GM18520 (cell line): Measurements from ENCODE around the gene SLC6A19.

Experiments
- ATAC-seq: cut with Tn5 transposase; IDR thresholded peaks from one replicate; pipeline ENCODE4 v1.9.1; 2021; ENCODE audit not compliant: unreplicated experiment

Gene SLC6A19

DNA sequence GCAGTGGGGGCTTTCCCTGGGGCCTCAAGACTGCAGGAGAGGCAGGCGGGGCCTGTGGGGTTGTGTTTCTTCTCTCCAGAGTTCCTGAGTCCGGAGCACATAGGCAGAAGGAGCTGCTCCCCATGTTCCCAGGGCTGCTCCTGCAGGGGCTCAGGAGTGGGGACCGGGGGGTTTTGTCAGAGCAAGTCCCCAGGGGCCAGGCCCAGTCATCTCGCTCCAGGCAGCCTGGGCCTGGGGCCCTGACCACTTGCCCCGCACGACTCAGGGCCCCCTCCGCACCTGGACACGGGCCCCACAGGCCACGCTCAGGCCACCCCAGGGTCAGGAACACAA lies 22.0 kb upstream of the SLC6A19 start:
- ATAC-seq: no peak

DNA sequence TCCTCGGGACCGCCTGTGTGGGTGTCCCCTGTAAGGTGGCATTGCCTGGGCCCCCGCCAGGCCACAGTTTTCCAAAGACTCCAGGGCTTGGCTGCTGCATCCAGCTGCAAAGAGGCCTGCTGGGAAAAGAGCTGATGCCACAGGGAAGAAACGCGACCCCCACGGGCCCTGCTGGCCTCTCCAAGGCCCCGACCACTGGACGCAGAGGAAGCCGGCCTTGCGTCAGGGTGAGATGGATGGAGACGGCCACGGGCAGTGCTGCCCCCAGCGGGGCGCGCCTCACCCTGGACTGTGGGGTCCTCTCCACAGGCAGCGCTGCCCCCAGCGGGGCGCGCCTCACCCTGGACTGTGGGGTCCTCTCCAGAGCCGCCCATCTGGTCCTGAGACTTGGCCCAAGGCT lies 21.3 kb upstream of the SLC6A19 start:
- ATAC-seq: no peak

DNA sequence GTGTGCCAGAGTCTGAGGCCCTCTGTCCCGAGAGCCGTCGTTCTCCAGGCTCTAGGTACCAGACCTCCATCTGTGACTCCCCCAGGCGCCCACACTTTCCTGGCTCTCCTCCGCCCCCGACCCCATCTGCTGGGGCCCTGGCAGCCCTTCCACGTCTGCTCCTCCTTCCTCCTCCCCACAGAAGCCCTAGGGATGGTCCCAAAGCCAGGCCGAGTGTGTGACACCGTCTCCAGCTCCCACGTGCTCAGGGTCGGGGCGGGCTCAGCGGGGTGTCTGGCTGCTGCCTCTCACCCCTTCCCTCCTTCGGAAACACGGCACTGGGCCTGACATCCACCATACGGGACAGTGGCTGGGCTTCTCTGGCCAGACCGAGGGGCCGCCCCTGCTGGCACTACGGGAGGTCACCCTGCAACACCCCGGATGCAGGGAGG lies 20.5 kb upstream of the SLC6A19 start:
- no peak for ATAC-seq

DNA sequence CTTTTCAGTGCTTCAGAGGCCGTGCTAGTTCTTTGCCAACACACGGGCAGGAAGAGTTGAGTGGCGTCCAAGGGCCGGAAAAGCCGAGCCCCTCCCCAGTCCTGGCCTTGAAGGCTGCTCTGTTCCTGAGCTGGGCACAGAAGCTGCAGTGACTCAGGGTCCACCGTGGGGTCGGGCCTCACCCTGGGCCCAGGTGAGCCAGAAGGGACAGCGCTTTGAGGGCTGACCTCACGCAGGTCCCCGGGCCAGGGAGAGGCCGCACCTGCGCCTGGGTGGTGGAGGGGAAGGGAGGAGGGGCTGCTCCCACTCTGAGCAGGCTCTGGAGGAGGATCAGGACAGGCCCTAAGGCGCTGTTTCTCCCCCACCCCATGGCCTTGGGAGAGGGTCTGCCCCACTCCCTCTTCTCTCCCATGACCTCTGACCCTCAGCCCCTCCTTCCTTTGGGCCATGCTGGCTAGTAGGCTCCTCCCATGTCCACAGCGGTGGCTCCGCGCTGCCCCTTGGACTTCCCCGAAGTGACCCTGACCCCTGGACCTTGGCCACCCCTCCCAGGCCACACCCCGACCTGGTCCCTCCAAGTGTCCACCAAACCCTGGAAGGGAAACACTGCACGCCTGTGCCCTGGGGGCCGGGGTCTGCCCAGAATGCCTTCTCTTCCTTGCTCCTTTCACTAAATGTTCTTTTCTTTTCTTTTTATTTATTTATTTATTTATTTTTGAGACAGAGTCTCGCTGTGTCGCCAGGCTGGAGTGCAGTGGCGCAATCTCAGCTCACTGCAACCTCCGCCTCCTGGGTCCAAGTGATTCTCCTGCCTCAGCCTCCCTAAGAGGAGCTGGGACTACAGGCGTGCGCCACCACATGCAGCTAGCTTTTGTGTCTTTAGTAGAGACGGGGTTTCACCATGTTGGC lies 19.7 kb upstream of the SLC6A19 start:
- ATAC-seq: no peak

DNA sequence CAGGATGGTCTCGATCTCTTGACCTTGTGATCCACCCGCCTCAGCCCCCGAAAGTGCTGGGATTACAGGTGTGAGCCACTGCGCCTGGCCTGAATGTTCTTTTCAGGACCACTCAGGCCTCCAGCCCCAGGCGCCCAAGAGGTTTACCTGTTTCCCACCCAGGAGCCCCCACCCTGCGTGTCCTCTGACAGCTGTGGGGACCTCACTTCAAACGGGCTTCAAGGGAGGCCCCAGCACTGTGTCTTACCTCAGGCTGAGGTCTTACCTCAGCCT lies 19.1 kb upstream of the SLC6A19 start:
- ATAC-seq: no peak

DNA sequence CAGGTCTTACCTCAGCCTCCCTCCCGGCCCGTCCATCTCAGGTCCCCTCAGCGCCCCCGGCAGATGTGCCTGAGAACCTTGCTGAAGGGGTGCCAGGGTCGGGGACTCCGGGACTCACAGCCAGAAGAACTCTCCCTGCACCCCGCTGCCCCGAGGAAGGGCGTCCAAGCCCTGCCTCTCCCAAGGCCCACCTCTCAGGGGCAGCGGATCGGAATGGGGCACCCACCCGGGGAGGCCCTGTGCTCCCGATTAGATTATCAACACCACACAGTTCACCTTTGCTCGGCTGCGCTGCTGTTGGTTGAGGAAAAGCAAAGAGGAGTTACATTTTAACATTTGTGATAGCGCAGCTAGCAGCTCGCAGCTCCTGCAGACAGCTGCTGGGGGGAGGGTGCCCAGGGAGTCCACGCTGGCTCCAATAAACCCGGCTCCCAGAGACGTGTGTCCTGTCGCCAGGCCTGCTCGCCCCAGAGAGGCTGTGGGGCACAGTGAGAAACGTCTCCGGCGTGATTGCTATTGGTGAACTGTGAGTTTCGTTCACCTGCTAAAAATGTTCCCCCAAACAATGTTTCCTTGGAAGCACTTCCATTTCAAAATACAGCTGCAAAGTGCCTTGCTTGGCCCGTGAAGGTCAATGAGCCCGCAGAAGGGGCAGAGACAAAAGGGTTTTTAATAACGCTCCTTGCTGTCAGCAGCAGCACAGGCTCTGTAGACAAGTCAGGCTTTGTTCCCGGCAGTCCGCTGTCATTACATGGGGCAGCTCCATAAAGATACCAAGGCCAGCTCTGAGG lies 18.6 kb upstream of the SLC6A19 start:
- ATAC-seq: no peak

DNA sequence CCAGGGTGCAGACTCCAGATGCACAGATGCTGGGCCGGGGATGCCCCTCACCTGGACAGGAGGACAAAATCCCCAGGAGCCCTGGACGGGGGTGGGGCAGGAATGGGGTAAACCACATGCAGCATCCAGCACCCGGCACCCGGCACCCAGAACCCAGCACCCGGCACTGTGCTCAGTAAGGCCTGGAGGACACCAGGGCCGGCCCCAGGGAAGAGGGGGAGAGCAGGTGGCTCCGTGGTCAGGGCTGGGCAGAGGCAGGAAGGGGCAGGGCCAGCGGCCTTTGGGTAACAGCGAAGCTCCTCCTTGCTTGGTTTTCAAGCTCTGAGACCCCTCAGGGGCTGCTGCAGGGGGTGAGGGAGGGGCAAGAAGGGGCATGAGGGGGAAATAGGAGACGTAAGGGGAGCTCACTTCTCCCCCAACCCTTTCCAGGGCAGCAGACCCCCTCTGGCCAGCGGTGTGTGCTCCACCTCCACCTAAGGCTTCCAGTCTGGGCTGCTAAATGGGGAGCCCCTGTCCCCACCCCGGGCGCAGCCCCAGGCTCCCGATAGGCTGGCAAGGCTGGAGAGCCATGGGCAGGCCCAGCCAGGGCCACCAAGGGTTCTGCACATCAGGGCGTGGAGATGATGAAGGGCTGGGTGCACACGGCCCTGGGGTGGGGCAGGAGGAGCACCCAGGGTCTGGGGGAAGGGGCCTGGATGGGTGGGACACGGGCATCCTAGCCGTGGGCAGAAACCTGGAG lies 17.8 kb upstream of the SLC6A19 start:
- no peak for ATAC-seq

DNA sequence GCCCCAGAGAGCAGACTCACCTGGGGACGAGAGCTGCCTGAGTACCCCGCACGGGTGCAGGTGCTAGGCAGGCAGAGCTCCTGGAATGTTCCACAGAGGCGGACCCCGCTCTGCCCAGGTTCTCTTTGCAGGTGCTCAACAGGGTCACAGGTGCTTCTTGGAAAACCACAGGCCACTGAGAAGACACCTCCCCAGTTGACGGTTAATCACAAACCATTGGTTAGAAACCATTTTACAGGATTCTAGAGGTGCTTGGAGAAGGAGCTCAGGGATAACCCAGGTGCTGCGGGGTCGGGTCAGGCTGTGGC lies 17.3 kb upstream of the SLC6A19 start:
- ATAC-seq: no peak

DNA sequence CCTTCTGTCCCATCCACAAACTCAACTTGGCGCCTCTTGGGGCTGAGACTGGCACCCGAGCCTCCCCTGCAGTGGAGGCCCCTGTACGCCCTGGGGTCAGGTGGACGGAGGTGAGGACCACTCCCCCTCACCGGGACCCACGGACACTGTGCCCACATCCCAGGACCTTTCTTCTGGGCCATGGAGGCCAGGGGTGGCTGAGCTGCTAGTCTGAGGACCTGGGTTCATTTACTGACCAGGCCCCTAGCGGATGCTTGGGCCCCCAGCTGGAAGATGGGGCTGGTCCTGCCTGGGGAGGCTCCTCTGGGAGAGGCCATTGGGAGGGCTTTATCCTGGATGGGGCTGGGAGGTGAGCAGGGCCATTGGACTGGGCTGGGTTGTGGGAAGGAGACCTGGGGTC lies 16.9 kb upstream of the SLC6A19 start:
- ATAC-seq: no peak

DNA sequence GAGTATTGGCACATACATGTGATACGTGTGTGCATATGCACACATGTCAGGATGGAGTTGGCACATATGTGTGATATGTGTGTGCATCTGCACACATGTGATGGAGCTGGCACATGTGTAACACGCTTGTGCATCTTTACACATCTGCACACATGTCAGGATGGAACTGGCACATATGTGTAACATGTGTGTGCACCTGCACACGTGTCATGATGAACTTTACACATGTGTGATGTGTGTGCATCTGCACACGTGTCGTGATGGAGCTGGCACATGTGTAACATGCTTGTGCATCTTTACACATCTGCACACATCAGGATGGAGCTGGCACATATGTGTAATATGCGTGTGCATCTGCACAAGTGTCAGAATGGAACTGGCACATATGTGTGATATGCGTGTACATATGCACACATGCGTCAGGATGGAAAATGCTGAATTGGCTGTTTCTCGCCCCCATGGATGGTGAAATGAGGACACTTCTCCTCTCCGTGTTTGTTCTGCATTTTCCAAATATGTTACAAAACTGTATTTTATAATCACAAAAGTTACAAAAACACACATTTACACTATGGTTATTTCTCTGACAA lies 16.3 kb upstream of the SLC6A19 start:
- no peak for ATAC-seq

DNA sequence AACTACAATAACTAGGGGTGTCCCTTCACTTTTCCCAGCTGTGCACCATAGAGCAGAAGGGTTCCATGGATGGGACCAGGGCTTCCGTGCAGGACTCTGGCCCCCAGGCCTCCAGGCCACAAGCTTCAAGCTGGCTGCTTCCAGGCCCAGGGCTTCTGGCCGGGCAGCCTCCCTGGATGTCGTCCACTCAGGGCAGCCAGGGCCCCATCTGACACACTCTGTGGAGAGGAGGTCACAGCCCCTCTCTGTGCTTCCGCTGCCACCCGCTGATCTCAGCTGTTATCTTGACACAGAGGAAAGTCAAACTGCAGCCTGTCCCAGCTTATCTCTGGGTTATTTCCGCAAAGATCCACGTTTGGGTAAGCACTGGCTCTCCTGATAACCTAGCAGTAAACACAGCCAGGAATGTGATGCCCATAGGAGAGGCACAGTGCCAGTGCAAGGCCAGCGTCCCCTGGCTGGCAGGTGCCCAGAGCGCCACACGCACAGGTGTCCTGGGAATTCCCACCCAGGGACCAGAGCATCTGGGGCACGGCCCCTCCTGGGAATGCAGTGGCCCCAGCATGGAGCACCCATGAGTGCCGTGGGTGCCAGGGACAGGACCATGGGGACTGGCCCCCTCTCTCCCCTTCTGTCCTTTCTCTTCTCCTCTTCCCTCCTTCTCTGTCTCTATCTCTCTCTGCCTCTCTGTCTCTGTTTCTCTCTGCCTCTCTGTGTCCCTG lies 15.6 kb upstream of the SLC6A19 start:
- no peak for ATAC-seq

DNA sequence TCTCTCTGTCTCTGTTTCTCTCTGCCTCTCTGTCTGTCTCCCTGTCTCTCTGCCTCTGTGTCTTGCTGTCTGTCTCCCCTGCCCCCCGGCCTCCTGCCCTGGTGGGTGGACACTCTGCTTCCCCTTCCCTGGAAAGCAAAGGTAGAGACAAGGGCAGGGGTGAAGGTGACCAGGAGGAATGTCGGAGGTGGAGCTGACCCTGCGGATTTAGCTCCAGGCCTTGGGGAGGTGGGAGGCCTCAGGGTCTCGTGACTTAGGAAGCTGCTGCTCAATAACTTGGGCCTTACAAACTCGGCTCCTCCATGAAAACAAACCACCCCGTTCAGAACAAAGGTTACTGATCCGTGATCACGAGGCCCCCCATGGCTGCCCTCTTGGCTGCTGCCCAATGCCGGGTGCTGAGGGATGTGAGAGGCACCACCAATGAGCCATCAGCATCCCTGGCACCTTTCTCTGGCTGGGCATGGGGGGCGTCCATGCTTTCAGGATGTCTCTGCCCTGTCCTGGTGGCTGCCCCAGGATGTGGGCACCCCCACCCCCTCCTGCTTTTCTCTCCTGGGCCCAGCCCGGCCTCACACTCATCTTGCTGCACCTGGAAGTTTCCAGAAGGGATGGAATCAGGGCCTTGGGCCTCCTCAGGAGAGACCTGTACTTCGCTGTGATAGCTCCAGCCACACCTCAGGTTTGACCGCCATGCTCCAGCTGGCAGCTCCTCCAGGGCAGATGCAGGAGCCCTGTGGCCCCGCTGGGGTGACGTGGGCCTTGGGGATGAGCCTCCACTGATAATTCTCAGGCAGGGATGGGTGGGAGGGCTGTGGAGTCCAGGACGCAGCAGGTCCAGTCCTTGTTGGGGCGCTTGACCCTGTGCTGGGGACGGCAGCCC lies 14.8 kb upstream of the SLC6A19 start:
- ATAC-seq: no peak

DNA sequence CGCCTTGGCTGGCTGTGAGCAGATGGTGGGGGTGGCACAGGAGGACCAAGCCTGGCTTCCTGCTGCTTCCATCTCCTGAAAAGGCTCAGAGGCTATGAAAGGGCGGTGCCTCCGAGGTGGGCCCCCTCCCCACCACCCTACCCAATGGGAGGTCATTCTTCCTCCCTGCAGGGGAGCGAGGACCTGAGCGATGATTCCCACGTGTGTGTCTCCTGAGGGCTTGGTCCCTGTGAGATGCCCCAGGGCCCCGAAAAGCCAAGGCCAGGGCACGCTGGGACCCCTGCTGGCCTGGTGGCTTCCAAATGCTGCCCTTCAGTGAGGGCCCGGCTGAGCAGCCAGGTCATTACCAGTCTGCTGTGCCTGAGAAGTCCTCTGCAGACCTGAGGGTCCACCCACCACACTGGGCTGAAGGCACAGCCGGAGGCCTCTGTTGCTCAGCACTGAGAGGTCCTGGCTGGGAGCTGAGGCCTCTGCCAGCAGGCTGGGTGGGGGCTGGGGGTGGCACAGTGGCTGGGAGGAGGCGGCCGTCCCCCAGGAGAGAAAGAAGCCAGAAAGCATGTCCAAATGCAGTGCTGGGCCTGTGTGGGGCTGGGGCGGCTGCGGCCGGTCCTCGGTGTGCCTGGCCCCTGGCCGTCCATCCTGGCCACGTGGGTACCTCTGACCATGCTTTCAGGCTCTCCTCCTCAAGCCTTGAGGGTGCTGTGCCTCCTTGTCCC lies 14.0 kb upstream of the SLC6A19 start:
- ATAC-seq: no peak

DNA sequence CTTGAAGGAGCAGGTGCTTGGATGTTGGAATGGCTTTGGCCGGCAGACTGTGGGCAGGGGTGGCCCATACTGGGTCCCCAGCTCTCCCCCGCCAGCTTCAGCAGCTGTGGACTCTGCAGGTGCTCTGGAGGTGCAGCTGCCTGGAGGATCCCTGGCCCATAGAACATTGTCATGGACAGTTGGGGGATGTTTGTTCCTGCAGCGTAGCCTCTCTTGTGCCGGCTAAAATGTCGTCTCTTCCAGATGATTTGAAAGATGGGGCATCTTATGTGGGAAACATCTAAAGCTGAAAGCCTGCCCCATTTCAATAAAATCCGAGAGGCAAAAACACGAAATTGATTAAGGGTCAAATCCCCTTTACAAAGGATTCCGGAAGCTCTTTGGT lies 13.5 kb upstream of the SLC6A19 start:
- ATAC-seq: no peak

DNA sequence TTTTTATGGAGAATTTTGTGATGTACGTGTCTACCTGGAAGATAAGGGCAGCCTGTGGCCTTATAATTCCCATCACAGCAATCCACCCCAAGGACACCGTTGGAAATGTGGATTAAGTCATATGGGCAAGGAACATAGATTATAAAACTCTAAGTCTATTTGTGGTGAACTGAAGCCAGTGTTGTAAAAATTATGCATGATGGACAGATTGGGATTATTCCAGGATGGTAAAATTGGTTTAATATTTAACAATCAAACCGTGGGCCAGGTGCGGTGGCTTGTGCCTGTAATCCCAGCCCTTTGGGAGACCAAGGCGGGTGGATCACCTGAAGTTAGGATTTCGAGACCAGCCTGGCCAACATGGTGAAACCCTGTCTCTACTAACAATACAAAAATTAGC lies 12.9 kb upstream of the SLC6A19 start:
- ATAC-seq: no peak

DNA sequence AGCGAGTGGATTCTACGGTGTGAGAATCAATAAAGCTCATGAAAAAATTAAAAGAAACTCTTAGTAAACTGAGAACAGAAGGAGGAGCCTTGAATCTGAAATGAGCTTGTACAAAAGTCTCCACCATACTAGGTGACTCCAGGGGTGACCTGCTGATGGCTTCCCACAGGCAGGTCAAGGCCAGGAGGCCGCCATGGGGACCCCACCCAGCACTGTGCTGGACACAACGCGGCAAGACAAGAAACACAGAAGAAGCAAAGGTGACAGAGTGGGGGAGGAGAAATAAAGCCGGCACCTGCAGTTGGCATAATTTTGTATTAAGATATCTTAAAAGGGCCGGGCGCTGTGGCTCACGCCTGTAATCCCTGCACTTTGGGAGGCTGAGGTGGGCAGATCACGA lies 12.1 kb upstream of the SLC6A19 start:
- no peak for ATAC-seq

DNA sequence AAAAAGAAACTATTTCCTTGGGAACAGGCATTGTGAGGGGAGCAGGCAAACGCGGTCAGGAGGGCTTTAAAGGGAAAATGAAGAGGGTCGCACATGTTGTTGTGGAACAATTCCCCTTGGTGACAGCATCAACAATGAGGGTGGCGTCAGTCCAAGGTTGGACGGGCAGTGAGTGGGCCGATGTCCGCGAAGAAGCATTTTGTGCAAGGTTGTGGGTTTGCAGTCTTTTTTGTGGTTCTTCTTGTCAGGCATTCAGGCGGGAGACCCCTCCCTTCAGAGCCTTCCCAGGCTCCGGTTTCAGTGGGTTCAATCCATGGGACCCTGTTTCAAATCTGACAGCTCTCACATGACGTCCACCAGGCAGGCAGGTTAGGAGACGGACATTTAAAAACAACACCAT lies 11.1 kb upstream of the SLC6A19 start:
- no peak for ATAC-seq

DNA sequence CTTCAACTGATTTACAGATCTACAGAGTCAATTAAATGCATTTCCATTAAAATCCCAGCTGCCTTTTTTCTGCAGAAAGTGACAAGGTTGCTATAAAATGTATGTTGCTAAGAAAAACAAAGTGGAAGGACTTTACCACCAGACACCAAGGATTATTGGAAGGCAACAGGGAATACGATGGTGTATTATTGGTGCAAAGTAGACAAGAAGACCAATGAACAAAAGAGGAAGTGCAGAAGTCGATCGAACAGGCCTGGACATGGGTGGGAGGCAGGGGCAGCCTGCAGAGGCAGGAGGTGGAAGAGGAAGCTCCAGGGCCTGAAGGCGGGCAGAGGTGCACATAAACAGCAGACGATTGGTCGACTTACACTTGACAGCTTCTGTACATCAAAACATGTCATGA lies 10.6 kb upstream of the SLC6A19 start:
- no peak for ATAC-seq

DNA sequence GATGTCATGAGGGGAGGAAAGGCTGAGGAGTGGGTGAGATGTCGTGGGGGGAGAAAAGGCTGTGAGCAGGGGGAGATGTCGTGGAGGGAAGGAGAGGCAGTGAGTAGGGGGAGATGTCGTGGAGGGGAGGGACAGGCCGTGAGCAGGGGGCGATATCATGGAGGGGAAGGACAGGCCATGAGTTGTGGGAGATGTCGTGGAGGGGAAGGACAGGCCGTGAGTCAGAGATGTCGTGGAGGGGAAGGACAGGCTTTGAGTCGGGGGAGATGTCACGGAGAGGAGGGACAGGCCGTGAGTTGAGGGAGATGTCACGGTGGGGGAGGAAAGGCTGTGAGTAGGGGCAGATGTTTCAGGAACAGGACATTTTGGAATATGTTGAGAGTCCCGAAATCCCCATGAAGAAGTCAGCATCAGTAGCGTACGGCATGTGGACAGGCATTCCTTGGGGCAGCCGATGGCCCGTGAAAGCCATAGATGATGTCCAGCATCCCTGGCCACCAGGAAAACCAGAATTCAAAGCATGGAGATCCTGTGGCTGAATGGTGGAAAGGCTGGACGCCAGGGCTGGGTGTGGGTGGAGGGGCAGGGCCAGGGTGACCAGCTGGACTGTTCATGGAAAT lies 8.3 kb upstream of the SLC6A19 start:
- ATAC-seq: no peak
